HG03039 (cell line): ENCODE measurements around the gene MRPS15.

Source experiments
- ATAC-seq: cut with Tn5 transposase; IDR thresholded peaks from one replicate; pipeline ENCODE4 v1.9.1; 2021; ENCODE audit warnings: mild to moderate bottlenecking, moderate library complexity; ENCODE audit not compliant: unreplicated experiment

MRPS15 gene

DNA sequence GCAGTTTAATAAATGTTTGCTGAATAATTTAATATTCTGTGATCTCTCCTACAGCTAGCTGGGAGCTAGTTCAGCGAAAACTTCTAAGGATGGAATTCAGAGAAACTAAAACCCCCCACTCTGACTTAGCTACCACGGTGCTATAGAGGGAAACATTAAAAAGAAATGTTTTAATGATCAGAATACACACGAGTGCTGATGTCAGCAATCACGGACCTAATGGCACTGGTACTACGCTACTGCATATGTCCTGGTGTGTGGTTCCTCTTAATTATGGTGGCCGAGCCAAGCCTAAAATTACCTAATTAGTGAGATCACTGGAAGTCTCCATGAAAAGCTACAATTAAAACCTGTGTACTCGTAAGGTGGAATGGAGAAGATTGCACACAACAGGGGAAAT, 42.5 kb downstream of the MRPS15 start:
- no peak for ATAC-seq

GRCh38 chr1:36420836-36421317, 43.3 kb downstream of the MRPS15 start:
- ATAC-seq, result no peak

DNA sequence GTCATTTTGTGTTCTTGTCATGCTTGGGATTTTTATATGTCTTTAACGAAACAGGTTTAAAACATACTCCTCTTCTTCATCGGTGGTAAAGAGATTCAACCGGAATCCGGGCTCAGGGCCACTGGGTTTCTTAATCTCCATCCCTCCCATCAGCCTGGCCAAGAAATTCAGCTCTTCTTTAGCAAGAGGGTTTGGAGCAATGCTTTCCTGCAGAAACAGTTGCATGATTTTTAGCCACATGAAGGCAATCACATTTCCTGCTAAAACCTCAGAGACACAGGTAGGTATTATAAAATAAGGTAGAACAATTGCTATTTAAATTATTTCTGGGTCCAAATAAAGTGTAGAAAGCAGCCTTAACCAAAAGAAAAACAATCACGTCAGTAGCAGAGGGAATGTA, 43.8 kb downstream of the MRPS15 start:
- ATAC-seq, result no peak

- ATAC-seq, result no peak
Observed at GRCh38 chr1:36419569-36419968, 44.6 kb downstream of the MRPS15 start.

DNA sequence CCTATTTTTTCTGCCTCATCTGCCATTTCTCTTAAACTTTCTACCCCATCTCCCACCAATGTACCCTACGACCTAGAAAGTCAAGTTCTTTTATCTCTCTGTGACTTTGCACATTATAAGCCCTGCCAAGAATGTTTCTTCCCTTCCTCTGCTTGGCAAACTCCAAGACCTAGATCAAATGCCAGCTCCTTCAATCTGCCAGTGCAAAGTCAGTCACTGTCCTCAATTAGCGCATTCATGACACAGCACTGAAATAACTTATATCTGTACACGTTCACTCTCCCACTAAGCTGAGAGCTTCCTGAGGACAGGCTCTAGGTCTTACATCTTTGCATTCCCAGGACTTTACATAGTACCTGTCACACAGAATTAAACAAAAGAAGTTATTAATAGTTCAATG, 45.0 kb downstream of the MRPS15 start:
- no peak for ATAC-seq

DNA sequence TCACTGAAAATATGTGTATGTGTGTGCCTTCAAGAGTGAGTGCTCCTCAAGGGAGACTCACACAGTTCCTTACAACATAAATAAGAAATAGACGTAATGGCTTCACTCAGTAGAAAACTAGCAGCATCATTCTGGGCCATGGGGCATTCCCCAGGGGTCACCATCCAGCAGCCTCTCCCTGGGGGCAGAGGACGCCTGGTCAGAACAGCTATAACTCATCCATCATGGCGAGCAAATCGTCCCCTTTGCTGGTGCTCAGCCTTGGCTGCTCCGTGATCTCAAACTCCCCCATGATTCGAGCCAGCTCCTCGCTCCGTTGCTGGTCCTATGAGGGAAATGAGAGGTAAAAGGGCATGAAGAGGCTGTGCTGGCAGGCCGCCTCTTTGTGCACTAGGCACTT, 46.3 kb downstream of the MRPS15 start:
- no peak for ATAC-seq

DNA sequence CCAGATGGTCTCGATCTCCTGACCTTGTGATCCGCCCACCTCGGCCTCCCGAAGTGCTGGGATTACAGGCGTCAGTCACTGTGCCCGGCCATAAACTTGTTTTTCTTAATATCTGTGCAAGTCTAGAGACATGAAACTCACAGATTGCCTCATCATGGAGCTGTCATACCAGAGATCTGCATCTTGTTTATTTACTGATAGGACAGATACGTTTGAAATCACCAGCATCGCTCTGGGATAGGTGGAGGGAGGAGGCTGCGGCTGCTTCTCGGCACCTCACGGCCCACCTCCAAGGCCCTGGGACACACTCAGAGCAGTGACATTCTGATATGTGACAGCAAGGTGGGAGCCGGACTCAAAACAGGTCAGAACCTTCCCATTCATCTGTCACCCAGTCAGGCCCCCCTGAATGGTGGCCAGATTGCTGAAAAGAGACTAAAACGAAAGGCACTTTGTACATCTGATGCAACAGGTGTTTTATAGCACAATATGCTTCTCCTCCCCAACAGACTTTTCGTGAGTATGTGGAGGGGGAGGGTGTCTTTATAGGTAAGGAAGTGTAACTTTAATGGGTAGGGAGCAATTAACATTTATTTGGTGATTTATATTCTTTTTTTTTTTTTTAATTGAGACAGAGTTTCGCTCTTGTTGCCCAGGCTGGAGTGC, 48.4 kb downstream of the MRPS15 start:
- no peak for ATAC-seq

DNA sequence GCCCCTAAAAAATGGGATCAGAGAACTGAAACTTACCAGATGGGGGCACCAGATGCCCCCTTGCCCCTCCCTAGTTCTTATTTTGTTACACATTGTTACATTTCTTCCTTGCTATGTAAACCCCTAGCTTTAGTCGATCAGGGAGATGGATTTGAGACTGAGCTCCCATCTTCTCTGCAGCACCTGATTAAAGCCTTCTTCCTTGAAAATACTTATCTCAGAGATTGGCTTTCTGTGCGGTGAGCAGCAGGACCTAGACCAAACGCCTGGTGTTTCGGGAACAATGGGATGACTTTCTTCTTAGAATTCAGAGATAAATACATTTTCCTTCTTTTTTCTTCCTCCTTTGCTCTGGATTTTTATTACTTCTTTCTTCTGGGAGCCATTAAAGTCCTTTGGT, 49.8 kb downstream of the MRPS15 start:
- no peak for ATAC-seq

GRCh38 chr1:36411674-36412648, 52.2 kb downstream of the MRPS15 start:
- ATAC-seq, result no peak

GRCh38 chr1:36408479-36408878, 55.7 kb downstream of the MRPS15 start:
- ATAC-seq, result no peak

DNA sequence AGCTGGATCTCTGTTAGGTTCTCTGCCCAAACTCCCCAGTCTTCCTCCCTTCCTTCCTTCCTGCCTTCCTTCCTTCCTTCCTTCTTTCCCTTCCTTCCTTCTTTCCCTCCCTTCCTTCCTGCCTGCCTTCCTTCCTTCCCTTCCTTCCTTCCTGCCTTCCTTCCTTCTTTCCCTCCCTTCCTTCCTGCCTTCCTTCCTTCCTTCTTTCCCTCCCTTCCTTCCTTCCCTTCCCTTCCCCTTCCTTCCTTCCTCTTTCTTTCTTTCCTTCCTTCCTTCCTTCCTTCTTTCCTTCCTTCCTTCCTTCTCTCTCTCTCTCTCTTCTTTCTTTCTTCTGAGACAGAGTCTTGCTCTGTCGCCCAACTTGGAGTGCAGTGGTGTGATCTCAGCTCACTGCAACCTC, 57.7 kb downstream of the MRPS15 start:
- no peak for ATAC-seq
